Sigmoid colon (tissue), 4 donors: Measurements from ENCODE around the gene ALMS1.

Experiments
- POLR2AphosphoS5 ChIP-seq, 4 donors: sonication (generic); formaldehyde crosslinking; IDR thresholded peaks; one replicate each; pipeline ENCODE4 v1.6.1; 2017; ENCODE audit warnings: antibody characterized with exemption in 4 of 4
- TF ChIP-seq, protein P1 (sequence below), 4 experiments: fragments of 450-650 bp in 3 of 4; fragments of 200-600 bp in 1 of 4; IDR thresholded peaks; one replicate each; pipeline ENCODE4 v1.5.1; 2016 to 2019; ENCODE audit warnings: antibody characterized with exemption in 4 of 4, mild to moderate bottlenecking in 3 of 4, moderate library complexity in 2 of 4

DNA sequence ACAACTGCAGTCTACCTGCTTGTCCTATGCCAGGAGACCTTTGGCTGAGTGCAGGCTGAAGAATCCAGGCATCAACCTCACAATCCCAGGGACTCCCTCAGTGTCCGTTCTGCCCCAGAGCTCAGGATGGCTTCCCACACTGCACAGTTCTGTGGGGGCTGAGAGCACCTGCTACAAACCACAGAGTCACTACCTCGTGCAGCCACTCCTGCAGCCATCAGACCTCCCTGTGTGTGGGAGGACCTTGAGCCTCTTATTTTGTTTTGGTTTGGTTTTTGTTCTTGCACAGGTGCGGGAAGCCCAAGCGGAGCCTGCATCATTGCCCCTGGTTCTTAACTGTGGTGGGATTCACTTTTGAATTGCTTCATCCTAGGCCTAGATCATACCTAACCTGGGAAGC, 225.6 kb downstream of the ALMS1 start:
- TF ChIP-seq, protein P1, sequence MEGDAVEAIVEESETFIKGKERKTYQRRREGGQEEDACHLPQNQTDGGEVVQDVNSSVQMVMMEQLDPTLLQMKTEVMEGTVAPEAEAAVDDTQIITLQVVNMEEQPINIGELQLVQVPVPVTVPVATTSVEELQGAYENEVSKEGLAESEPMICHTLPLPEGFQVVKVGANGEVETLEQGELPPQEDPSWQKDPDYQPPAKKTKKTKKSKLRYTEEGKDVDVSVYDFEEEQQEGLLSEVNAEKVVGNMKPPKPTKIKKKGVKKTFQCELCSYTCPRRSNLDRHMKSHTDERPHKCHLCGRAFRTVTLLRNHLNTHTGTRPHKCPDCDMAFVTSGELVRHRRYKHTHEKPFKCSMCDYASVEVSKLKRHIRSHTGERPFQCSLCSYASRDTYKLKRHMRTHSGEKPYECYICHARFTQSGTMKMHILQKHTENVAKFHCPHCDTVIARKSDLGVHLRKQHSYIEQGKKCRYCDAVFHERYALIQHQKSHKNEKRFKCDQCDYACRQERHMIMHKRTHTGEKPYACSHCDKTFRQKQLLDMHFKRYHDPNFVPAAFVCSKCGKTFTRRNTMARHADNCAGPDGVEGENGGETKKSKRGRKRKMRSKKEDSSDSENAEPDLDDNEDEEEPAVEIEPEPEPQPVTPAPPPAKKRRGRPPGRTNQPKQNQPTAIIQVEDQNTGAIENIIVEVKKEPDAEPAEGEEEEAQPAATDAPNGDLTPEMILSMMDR (IDR thresholded peaks at IDR 0.05), result no peak
- no peak for TF ChIP-seq POLR2AphosphoS5 (IDR thresholded peaks at IDR 0.05)
